GM18508 (cell line): ENCODE results near the gene TYMP.
"Not testable (repeated sequence)": the region's sequence is repeated elsewhere in the genome, so short reads cannot be mapped to it uniquely, and the experiment has no call there.

Experiments
- ATAC-seq: cut with Tn5 transposase; IDR thresholded peaks from one replicate; pipeline ENCODE4 v1.9.1; 2021; ENCODE audit warnings: moderate number of reproducible peaks; ENCODE audit not compliant: insufficient read depth, unreplicated experiment

TYMP gene

DNA sequence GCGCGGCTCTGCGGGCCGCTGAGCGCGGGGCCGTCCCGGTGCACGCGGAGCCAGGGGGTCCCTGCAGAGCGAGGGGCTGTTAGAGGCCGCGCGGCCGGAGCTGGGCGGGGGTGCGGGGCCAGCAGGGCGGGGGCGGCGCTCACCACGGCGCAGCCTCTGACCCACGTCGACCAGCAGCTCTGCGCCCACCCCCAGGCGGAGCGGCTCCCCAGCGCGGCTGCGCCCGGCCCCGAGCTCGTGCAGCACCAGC is 4.0 kb downstream of the TYMP start:
- no peak for ATAC-seq

DNA sequence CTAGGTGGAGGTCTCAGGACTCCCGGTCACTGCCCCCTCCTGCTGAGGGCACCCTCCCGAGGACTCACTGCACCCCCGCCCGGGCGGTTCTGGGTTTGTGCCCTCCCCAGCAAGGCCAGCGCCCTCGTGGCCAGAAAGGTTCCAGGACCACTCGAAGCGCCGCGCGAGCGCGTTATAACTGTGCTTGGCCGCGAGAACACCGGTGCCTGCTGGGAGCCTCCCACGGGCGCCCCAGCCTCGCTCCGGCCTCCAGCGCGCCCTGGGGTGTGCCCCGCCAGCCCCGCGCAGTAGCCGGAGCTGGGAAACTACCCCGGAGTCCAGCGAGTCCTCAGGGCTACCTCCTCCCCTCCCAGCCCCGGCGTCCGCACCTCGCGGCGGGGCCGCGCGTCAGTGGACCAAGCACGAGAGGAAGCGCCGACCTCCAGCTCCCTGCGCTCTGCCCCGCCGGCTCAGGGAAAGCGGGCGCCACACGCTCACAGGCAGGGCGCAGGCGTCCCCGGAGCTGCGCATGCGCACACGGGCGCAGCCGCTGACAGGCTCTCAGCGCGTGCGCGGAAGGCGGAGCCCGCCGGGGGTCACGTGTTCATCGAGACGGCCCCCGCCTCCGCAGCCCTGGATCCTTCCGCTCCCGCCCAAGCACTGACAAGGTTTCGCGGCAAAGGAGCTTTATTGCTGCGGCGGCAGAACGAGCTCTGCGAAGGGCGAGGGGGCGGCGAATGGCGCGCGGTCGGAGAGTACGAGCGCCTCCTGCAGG is 4.5 kb downstream of the TYMP start, which contains the start of gene SCO2:
TSS of gene SCO2 (minus strand) at position 495 of the 754 bp plus-strand sequence. CDS start 1,187 bp downstream, outside the sequence.
- no peak for ATAC-seq

DNA sequence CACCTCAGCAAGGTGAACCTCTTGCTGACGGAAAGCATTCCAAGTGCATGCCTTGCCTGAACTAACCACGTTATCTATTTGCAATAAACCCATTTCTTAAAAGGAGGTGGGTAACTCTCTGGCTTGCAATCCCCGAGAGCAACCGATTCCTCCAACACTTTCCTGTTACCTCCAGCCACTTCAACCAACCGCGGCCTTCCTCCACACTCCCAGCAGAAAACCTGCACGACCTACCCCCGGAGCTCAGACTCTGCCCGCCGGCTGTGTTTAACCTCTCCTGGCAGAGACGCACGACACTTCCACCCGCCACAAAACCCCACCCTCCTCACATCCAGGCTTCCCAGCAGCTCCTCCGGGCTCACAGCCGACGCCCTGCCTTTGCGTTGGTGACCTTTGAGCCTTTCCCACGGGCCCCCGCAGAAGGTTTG is 5.1 kb downstream of the TYMP start:
- no peak for ATAC-seq

DNA sequence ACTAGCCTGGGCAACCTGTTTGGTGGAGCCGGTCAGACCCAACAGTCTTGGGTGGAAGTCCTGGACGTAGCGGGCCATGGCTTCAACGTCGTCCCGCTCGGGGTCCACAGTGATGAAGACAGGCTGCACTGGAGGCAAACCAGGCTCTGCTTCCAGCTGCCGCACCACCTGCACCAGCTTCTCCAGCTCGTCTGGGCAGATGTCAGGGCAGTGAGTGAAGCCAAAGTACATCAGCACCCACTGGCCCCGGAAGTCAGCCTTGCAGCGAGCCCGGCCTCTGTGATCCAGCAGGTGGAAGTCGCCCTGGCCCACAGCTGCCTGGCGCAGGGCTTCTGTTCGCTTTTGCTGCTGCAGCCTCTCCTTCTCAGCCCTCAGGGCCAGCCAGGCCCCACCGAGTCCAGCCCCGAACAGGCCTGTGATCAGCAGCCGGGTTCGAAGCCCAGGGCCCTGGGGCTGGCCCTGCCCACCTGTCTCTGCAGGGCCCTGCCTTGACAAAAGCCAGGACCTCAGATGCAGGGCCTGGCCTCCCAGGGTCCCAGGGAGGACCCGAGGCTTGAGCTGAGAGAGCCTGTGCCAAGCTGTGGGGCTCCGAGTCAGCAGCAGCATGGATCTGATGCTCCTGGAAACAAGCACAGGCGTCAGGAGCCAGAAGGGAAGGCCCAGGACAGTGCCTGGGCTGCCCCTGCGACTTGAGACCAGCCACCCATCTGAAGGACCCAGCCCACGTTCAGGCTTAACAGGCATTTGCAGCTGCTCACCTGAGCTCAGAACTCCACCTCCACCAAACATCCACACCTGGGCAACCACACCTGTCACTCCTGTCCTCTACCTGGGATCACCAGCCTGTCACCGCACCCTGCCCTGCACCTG is 5.8 kb downstream of the TYMP start:
- ATAC-seq, result no peak

DNA sequence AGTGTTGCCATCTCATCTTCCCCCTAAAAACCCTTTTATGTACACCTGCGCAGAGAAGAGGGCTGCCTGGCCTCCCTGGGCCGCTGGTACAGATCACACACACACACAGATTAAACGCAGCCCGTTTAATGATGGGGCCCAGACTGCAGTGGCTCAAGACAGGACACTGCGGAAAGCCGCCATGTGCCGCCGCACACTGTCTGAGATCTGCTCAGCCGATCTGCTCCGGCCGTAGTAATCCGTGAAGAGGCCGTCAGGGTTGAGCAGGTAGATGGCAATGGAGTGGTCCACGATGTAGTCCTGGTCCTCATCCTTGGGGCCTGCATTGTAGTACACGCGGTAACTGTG is 6.4 kb downstream of the TYMP start:
- ATAC-seq, result no peak

DNA sequence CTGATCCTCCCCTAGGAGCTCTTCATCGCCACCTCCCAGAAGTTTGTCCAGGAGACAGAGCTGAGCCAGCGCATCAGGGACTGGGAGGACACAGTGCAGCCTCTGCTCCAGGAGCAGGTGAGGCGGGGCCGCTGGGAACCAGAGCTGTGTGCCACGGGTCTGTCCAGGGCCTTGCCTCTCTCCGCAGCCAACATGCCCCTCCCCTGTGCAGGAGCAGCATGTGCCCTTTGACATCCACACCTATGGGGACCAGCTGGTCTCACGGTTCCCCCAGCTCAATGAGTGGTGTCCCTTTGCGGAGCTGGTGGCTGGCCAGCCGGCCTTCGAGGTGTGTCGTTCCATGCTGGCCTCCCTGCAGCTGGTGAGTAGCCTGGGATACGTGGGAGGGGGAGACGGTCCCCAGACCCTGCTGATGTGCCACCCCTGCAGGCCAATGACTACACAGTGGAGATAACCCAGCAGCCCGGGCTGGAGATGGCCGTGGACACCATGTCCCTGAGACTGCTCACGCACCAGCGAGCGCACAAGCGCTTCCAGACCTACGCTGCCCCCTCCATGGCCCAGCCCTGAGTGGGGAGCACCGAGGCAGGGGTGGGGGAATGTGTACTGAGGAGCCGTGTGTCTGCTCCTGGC is 6.9 kb downstream of the TYMP start:
- no peak for ATAC-seq

DNA sequence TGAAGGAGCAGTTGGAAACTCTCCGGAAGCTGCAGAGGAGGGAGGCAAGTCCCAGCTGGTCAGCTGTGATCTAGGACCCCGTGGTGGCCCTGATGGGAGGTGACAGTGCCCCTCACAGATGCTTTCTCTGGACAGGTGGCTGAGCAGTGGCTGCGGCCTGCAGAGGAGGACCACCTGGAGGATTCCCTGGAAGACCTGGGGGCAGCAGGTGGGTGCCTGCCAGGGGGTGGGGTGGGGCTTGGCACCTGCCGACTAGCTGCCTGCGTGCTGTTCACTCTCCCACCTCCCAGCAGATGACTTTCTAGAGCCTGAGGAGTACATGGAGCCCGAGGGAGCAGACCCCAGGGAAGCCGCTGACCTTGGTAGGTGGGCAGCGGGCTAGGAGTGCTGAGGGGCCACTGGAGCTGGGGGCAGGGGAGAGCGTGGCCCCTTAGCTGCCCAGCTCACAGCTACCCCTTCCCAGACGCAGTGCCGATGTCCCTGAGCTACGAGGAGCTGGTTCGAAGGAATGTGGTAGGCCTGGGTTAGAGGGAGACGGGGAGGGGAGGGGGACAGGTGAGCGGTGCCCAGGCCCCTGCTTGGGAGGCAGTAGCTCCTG is 7.5 kb downstream of the TYMP start:
- ATAC-seq, result no peak

DNA sequence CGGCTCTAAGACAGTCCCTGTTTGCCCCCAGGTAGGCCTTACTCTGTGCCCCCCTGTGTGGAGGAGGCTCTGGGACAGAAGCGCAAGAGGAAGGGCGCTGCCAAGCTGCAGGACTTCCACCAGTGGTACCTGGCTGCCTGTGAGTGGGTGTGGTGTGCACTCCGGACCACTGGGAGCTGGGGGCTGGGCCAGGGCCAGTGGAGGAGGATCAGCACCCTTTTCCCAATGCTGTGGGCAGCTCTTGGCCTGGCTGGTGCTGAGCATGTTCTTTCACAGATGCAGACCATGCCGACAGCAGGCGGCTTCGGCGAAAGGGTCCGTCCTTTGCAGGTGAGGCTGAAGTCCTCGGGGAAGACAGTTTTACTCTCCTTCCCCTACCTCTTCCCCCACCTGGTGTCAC is 8.1 kb downstream of the TYMP start:
- no peak for ATAC-seq

DNA sequence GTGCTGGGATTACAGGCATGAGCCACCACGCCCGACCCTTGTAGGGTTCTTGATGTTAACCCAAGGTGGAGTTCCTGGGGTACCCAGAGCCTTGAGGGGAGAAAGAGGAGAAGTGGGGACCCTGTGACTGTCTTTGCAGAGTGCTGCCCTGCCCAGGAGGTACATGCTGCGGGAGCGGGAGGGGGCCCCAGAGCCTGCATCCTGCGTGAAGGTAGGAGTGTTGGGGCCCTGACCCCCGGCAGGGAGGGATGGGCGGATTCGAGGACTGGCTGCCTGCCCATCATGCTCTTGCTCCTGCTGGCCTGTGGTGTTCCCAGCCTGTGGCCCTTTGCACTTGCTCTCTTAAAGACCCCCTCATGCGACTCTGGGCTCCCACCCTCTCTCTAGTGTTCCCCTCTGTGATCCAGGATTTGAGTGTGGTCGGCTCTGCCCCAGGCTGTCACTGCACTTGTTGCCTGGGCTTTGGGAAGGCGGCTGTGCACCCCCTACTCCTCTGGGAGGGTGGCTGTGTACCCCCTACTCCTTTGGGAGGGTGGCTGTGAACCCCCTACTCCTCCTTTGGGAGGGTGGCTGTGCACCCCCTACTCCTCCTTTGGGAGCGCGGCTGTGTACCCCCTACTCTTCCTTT is 8.9 kb downstream of the TYMP start:
- ATAC-seq, result no peak

DNA sequence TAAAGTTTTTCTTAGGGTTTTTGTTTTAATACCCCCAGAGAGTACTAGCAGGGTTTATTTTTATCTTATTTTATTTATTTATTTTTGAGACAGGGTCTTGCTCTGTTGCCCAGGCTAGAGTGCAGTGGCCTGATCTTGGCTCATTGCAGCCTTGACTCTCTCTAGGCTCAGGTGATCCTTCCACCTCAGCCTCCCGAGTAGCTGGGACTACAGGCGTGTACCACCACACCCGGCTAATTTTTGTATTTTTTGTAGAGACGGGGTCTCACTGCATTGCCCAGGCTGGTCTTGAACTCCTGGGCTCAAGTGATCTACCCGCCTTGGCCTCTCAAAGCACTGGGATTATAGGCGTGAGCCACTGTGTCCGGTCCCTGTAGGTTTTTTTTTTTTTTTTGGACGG is 9.6 kb downstream of the TYMP start:
- not testable (repeated sequence) for ATAC-seq

DNA sequence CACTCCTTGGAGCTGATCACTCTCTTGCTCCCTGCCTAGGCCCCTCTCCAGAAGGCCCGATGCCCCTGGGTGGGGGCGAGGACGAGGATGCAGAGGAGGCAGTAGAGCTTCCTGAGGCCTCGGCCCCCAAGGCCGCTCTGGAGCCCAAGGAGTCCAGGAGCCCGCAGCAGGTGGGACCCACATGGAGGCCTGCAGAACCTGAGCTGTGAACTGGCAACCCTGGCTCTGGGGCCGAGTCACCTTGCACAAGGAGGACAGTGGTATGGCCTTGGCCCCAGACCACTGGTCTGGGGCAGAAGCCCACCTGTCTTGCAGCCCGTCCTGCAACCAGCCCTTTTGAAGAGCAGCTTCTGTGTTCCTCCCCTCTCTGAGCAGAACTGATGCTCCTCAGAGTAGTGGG is 10.7 kb downstream of the TYMP start:
- ATAC-seq, result no peak

DNA sequence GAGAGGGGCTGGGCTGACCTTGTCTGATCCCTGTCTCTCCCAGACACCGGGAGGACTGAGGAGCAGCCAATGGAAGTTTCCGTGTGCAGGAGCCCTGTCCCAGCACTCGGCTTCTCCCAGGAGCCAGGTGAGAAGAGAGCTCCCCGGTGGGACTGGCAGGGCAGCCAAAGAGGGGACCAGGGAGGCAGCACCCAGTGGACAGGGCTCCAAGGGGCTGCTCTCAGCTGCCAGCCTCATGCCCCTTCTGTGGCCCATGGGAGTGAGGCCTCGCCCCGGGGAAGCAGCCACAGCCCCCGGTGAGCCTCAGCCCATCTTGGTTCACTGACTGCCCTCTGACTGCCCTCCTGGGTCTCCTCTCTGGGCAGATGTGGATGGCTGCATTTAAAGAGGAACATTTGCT is 11.2 kb downstream of the TYMP start:
- no peak for ATAC-seq

DNA sequence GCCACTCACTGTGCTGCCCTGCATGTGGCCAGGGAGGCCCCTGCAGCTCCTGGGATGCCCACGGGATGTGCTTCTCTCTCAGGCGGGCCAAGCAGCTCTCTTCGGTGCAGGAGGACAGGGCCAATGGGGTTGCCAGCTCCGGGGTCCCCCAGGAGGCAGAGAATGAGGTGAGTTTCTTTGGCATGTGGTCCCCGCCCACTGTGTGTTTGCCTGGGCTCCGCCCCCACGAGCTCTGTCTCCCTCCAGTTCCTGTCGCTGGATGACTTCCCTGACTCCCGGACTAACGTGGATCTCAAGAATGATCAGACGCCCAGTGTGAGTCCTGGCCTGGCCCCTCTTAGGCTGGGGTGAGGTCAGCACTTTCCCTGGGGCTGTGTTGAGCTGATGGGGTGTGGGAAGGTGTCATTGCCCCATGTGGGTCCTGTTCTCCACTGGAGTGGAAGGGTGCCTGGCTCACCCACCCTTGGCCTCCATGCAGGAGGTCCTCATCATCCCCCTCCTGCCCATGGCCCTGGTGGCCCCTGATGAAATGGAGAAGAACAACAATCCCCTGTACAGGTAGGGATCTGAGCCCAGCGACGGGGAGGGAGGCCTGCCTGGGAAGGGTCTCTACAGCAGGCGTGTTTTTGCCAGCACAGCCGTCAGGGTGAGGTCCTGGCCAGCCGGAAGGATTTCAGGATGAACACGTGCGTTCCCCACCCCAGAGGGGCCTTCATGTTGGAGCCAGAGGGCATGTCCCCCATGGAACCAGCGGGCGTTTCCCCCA is 12.1 kb downstream of the TYMP start:
- ATAC-seq, result no peak

DNA sequence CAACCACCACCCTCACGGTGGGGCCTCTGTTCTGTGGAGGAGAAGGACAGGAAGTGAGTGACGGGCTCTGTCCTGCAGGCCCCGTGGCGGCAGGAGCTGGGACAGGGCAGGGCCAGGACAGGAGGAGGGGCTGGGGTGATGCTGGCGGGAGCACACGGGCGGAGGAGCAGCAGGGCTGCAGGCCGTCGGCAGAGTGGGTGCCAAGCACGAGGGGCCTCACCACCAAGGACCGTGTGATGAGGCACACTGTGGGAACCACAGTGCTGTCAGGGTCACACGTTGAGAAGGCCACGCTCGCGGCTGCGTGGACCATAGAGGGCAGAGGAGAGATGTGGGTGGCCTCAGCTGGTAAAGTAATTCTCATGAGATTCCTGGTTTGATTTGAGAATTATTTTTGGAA is 12.9 kb downstream of the TYMP start:
- ATAC-seq, result no peak

DNA sequence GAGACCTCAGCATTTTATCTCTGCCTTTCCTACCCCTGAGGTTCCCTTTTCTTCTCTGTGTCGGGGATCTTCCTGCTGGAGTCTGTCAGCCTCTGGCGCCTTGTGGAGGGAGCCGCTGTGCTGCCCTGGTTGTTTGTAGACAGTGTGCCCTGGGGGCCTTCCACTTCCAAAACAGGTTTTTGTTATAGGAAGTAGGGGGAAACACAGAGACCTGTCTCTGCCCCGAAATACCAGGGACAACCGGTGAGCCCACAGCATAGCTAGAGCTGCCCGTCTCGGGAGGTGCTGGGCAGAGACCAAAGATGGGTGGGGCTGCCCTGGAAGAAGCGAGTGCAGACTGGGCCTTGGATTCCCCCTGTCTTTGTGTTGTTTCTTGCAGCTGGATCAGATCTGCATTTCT is 13.7 kb downstream of the TYMP start:
- ATAC-seq, result no peak

DNA sequence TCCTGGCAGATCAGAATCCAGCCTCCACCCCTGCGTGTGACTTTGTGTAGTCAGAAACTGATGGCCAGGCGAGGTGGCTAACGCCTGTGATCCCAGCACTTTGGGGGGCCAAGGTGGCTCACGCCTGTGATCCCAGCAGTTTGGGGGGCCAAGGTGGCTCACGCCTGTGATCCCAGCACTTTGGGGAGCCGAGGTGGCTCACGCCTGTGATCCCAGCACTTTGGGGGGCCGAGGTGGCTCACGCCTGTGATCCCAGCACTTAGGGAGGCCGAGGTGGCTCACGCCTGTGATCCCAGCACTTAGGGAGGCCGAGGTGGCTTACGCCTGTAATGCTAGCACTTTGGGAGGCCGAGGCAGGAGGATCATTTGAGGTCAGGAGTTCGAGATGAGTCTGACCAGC is 16.6 kb downstream of the TYMP start:
- ATAC-seq, result no peak

DNA sequence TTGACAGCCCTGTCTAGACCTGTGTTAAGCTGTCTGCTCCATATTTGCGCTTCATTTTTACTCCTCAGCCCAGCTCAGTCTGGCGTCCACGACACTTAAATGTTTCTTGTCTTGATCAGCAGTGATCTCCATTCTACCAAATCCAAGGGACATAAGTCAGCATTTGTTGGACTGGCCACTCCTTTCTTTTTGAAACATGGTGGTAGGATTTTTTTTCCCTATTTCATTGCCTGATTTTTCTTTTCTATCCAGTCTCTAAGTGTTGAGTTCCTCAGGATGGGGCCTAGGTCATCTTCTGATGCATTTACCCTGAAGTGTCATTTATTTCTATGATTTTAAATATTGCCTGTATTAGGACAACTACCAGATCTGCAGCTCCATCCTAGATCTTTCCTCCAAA is 20.9 kb downstream of the TYMP start:
- no peak for ATAC-seq

DNA sequence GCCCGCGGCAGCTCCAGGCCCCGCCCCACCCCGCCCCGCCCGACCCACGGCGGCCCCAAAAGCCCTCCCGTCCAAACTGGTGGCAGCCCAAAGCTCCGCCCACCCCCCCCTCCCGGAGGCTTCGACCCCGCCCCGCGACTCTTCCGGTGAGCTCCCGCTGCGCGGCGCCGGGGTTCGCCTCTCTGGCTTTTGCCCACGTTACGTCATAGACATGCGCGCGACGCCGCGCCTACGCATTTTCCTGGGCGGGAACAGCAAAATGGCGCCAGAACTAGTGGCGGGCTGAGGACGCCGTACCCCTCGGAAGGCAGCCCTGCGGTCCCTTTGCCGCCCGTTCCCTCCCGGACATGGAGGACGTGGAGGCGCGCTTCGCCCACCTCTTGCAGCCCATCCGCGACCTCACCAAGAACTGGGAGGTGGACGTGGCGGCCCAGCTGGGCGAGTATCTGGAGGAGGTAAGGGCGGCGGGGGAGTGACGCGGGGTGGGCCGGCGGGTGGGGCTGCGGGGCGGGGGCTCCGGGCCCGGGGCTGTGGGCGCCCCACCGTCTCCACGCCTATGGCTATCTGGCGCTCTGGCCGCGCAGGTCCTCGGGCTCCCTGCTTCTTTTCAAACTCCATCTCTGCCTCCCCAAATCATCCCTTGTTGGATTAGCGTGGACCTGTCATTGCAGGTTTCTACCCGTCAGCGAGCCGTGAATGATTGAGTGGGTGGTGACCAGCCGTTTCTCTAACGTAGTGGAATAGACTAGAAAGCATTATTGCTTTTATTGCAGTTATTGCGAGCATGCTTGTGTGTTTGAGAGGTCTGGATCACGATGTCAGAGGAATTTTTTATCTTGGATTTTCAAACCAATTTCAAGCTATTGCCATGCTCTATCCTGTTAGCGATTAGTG is 21.6 kb downstream of the TYMP start, which contains the start of gene NCAPH2:
TSS of gene NCAPH2 (plus strand) at position 234 of the 894 bp plus-strand sequence. CDS start at position 348, 114 bp downstream.
- ATAC-seq, result no peak
